ENCODE measurements around the gene PDIA2.
"Not testable (repeated sequence)": the region's sequence is repeated elsewhere in the genome, so short reads cannot be mapped to it uniquely, and the experiment has no call there.

The PDIA2 gene

DNA sequence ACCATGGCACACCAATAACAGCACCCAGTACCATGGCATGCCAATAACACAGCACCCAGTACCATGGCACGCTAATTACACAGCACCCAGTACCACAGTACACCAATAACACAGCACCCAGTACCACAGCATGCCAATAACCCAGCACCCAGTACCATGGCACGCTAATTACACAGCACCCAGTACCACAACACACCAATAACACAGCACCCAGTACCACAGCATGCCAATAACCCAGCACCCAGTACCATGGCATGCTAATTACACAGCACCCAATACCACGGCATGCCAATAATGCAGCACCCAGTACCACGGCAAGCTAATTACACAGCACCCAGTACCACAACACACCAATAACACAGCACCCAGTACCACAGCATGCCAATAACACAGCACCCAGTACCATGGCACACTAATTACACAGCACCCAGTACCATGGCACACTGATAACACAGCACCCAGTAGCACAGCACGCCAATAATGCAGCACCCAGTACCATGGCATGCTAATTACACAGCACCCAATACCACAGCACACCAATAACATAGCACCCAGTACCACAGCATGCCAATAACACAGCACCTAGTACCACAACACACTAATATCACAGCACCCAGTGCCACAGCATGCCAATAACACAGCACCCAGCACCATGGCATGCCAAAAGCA is 51.3 kb downstream of the PDIA2 start:
- not testable (repeated sequence) for DNase-seq

DNA sequence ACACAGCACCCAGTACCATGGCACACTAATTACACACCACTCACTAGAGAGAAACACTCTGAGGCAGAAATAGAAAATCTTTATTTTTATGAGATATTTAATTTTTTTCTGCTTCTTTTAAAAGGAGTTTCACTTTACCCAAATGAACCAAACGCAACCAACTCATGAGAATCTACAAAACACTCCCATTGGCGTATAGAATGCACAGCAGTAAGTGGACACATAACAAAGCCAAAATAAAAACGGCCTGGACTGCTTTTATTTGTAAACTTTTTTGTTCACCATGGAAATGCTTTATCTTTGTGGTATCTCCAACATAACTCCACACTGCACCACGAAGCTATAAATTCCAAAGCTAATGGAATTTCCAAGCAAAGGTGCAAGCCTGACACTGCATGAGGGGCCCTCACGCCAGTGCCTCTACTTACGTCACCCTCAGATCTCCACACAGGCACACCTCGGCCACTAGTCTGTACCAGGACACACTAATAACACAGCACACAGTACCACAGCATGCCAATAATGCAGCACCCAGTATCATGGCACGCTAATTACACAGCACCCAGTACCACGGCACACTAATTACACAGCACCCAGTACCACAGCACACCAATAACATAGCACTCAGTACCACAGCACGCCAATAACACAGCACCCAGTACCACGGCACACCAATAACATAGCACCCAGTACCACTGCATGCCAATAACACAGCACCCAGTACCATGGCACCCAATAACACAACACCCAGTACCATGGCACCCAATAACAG is 52.1 kb downstream of the PDIA2 start:
- DNase-seq = not testable (repeated sequence)

DNA sequence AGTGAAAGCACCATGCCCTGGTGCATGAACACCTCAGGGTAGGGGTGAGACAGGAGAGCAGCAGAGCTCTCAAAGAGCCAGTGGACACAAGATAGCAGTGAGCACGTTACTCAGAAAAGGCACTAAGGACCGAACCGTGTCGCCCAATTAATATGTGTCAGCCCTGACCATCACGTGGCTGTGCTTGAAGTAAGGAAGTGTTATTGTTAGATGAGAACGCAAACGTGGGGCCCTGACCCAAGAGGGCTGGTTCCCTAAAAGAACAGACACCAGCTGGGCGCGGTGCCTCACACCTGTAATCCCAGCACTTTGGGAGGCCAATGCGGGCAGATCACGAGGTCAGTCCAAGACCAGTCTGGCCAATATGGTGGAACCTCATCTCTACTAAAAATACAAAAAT is 53.3 kb downstream of the PDIA2 start:
- DNase-seq = no peak

All from NCI-H1417 treated with DMSO at 0.1 percent for 48 hours (cell line).